ENCODE results near the gene TSEN2. TPM values are rescaled to one million over a fixed set of nuclear protein-coding genes. Genes with fewer than 3 reads are reported as not detected.

Gene TSEN2
- total and polyA plus RNA-seq, 2 of the 13 experiments (the other 11 are each of a cell fraction or from before 2014, with no cell fraction given) = 11.0 to 17.3 TPM

DNA sequence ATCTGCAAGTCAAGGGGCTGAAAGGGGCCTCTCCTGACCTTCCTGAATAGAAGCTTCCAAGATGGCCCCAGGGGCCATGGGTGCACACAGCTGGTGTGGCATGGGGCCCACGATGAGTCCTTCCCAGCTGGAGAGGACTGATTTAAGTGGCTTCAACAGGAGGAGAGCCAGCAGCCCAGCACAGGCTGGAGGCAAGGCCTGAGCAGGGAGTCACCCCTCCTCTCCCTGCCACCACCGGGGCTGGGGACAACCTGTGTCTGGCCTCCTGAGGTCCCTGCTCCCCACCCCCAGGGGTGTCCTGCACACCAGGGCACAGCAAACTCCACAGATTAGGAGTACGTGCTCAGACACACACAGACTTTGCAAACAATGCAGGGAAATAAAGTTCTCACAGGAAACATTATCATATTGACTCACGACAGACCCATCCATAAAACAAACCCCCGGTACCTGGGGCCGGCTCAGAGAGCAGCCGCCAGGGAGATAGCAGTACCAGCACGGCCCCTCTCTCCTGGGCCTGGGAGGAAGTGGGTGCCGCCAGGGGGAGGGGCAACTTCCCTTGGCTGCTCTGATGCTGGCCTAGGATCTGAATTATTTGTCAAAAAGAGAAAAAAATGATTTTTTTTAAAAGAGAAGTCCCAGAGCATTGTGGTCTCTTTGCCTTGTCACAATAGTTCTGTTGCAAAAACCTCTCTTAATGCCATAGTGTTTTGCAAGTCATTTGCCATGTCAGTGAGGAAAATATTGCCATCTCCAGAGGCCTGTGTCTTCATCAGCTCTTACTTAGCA, 21.9 kb upstream of the TSEN2 start (continued):
- TF ChIP-seq, protein P1, sequence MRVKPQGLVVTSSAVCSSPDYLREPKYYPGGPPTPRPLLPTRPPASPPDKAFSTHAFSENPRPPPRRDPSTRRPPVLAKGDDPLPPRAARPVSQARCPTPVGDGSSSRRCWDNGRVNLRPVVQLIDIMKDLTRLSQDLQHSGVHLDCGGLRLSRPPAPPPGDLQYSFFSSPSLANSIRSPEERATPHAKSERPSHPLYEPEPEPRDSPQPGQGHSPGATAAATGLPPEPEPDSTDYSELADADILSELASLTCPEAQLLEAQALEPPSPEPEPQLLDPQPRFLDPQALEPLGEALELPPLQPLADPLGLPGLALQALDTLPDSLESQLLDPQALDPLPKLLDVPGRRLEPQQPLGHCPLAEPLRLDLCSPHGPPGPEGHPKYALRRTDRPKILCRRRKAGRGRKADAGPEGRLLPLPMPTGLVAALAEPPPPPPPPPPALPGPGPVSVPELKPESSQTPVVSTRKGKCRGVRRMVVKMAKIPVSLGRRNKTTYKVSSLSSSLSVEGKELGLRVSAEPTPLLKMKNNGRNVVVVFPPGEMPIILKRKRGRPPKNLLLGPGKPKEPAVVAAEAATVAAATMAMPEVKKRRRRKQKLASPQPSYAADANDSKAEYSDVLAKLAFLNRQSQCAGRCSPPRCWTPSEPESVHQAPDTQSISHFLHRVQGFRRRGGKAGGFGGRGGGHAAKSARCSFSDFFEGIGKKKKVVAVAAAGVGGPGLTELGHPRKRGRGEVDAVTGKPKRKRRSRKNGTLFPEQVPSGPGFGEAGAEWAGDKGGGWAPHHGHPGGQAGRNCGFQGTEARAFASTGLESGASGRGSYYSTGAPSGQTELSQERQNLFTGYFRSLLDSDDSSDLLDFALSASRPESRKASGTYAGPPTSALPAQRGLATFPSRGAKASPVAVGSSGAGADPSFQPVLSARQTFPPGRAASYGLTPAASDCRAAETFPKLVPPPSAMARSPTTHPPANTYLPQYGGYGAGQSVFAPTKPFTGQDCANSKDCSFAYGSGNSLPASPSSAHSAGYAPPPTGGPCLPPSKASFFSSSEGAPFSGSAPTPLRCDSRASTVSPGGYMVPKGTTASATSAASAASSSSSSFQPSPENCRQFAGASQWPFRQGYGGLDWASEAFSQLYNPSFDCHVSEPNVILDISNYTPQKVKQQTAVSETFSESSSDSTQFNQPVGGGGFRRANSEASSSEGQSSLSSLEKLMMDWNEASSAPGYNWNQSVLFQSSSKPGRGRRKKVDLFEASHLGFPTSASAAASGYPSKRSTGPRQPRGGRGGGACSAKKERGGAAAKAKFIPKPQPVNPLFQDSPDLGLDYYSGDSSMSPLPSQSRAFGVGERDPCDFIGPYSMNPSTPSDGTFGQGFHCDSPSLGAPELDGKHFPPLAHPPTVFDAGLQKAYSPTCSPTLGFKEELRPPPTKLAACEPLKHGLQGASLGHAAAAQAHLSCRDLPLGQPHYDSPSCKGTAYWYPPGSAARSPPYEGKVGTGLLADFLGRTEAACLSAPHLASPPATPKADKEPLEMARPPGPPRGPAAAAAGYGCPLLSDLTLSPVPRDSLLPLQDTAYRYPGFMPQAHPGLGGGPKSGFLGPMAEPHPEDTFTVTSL (CRISPR knock-in tag; IDR thresholded peaks at IDR 0.05; ENCODE audit: borderline replicate concordance) = peak; percentile 77; the same call in 1 of the 2 replicates
- TF ChIP-seq EED (CRISPR knock-in tag; IDR thresholded peaks at IDR 0.05) (no peak), ZNF569 (CRISPR knock-in tag; IDR thresholded peaks at IDR 0.05; ENCODE audit: borderline replicate concordance) (no peak), CREM (IDR thresholded peaks at IDR 0.05) (0 out of 2 replicates have a peak, but pooled peaks have one; percentile 35), CREM (CRISPR knock-in tag; IDR thresholded peaks at IDR 0.05) (no peak), KAT7 (CRISPR knock-in tag; IDR thresholded peaks at IDR 0.05; ENCODE audit: borderline replicate concordance) (no peak), WIZ (CRISPR knock-in tag; IDR thresholded peaks at IDR 0.05) (0 out of 2 replicates have a peak, but pooled peaks have one; percentile 69)
- TF ChIP-seq, protein P2, sequence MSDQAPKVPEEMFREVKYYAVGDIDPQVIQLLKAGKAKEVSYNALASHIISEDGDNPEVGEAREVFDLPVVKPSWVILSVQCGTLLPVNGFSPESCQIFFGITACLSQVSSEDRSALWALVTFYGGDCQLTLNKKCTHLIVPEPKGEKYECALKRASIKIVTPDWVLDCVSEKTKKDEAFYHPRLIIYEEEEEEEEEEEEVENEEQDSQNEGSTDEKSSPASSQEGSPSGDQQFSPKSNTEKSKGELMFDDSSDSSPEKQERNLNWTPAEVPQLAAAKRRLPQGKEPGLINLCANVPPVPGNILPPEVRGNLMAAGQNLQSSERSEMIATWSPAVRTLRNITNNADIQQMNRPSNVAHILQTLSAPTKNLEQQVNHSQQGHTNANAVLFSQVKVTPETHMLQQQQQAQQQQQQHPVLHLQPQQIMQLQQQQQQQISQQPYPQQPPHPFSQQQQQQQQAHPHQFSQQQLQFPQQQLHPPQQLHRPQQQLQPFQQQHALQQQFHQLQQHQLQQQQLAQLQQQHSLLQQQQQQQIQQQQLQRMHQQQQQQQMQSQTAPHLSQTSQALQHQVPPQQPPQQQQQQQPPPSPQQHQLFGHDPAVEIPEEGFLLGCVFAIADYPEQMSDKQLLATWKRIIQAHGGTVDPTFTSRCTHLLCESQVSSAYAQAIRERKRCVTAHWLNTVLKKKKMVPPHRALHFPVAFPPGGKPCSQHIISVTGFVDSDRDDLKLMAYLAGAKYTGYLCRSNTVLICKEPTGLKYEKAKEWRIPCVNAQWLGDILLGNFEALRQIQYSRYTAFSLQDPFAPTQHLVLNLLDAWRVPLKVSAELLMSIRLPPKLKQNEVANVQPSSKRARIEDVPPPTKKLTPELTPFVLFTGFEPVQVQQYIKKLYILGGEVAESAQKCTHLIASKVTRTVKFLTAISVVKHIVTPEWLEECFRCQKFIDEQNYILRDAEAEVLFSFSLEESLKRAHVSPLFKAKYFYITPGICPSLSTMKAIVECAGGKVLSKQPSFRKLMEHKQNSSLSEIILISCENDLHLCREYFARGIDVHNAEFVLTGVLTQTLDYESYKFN (CRISPR knock-in tag; conservative IDR thresholded peaks at IDR 0.05) = peak; percentile 84
- TF ChIP-seq, protein P3, sequence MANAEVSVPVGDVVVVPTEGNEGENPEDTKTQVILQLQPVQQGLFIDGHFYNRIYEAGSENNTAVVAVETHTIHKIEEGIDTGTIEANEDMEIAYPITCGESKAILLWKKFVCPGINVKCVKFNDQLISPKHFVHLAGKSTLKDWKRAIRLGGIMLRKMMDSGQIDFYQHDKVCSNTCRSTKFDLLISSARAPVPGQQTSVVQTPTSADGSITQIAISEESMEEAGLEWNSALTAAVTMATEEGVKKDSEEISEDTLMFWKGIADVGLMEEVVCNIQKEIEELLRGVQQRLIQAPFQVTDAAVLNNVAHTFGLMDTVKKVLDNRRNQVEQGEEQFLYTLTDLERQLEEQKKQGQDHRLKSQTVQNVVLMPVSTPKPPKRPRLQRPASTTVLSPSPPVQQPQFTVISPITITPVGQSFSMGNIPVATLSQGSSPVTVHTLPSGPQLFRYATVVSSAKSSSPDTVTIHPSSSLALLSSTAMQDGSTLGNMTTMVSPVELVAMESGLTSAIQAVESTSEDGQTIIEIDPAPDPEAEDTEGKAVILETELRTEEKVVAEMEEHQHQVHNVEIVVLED (CRISPR knock-in tag; IDR thresholded peaks at IDR 0.05; ENCODE audit: borderline replicate concordance) = peak; percentile 58; the same call in 1 of the 2 replicates
- TF ChIP-seq, protein P4, sequence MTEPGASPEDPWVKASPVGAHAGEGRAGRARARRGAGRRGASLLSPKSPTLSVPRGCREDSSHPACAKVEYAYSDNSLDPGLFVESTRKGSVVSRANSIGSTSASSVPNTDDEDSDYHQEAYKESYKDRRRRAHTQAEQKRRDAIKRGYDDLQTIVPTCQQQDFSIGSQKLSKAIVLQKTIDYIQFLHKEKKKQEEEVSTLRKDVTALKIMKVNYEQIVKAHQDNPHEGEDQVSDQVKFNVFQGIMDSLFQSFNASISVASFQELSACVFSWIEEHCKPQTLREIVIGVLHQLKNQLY (CRISPR knock-in tag; IDR thresholded peaks at IDR 0.05) = peak; percentile 75; the same call in 1 of the 2 replicates
- TF ChIP-seq, protein P5, sequence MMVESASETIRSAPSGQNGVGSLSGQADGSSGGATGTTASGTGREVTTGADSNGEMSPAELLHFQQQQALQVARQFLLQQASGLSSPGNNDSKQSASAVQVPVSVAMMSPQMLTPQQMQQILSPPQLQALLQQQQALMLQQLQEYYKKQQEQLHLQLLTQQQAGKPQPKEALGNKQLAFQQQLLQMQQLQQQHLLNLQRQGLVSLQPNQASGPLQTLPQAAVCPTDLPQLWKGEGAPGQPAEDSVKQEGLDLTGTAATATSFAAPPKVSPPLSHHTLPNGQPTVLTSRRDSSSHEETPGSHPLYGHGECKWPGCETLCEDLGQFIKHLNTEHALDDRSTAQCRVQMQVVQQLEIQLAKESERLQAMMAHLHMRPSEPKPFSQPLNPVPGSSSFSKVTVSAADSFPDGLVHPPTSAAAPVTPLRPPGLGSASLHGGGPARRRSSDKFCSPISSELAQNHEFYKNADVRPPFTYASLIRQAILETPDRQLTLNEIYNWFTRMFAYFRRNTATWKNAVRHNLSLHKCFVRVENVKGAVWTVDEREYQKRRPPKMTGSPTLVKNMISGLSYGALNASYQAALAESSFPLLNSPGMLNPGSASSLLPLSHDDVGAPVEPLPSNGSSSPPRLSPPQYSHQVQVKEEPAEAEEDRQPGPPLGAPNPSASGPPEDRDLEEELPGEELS (CRISPR knock-in tag; IDR thresholded peaks at IDR 0.05) = peak; percentile 59; the same call in 1 of the 2 replicates
